ENCODE measurements around the gene NRIP3. TPM values are rescaled to one million over a fixed set of nuclear protein-coding genes. Genes with fewer than 3 reads are reported as not detected.

Gene NRIP3
- total and polyA plus RNA-seq, 11 donors, result 0.23 to 3.4 (median 0.58) TPM

GRCh38 chr11:9039863-9040262 is 36.1 kb upstream of the NRIP3 start:
- no peak for TF ChIP-seq POLR2A (IDR thresholded peaks at IDR 0.05)
- TF ChIP-seq, protein P1, sequence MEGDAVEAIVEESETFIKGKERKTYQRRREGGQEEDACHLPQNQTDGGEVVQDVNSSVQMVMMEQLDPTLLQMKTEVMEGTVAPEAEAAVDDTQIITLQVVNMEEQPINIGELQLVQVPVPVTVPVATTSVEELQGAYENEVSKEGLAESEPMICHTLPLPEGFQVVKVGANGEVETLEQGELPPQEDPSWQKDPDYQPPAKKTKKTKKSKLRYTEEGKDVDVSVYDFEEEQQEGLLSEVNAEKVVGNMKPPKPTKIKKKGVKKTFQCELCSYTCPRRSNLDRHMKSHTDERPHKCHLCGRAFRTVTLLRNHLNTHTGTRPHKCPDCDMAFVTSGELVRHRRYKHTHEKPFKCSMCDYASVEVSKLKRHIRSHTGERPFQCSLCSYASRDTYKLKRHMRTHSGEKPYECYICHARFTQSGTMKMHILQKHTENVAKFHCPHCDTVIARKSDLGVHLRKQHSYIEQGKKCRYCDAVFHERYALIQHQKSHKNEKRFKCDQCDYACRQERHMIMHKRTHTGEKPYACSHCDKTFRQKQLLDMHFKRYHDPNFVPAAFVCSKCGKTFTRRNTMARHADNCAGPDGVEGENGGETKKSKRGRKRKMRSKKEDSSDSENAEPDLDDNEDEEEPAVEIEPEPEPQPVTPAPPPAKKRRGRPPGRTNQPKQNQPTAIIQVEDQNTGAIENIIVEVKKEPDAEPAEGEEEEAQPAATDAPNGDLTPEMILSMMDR (IDR thresholded peaks at IDR 0.05), result no peak
- Histone ChIP-seq H3K27ac (no peak overlapping the region), H3K4me3 (no peak overlapping the region), H3K27me3 (no peaks in the 10 kb centered on the region), H3K9me3 (no peaks in the 10 kb centered on the region), H3K4me1 (peaks cover 0 to 5% (median 0%) of the 10 kb centered on the region in 12 donors), H3K36me3 (no peaks in the 10 kb centered on the region)
- DNase-seq (no peak), ATAC-seq (no peak)
- intact Hi-C loops (cut with DNase I), result loop anchor here in 1 of 10 donors (10.0 kb wide), 1 partner anchor 835 kb away; no protein-coding TSS in a partner anchor
- WGBS, 4 donors, result 95 to 98% (median 97%) methylated on average over 19 of the region's 19 CpGs

- H3K9me3 ChIP-seq, result no peaks in the 10 kb centered on the region
- intact Hi-C loops (cut with DNase I), result loop anchor here in 1 of 10 donors (10.0 kb wide), 1 partner anchor 834 kb away; no protein-coding TSS in a partner anchor
- ATAC-seq (no peak), DNase-seq (no peak)
- H3K4me3 ChIP-seq, result no peak overlapping the region
- H3K27ac ChIP-seq, result peak overlapping the region in 1 of 12 donors; percentile 47
- no peak for TF ChIP-seq POLR2A (IDR thresholded peaks at IDR 0.05)
- TF ChIP-seq, protein P1 (IDR thresholded peaks at IDR 0.05), result no peak
- peaks cover 0 to 5% (median 0%) of the 10 kb centered on the region in 12 donors for H3K4me1 ChIP-seq
- no peaks in the 10 kb centered on the region for H3K36me3 ChIP-seq
- WGBS, 4 donors, result 90 to 96% (median 95%) methylated on average over 9 of the region's 9 CpGs
- H3K27me3 ChIP-seq, result no peaks in the 10 kb centered on the region
Measured at GRCh38 chr11:9039198-9039597, 35.4 kb upstream of the NRIP3 start.

GRCh38 chr11:9038541-9038940 is 34.7 kb upstream of the NRIP3 start:
- no peak for DNase-seq
- Histone ChIP-seq H3K9me3 (no peaks in the 10 kb centered on the region), H3K36me3 (no peaks in the 10 kb centered on the region), H3K4me3 (no peak overlapping the region), H3K27me3 (no peaks in the 10 kb centered on the region), H3K4me1 (peaks cover 0 to 5% (median 0%) of the 10 kb centered on the region in 12 donors), H3K27ac (peak overlapping the region in 1 of 12 donors; percentile 68)
- ATAC-seq, result peak in 1 of 4 donors; percentile 46
- TF ChIP-seq, protein P1 (IDR thresholded peaks at IDR 0.05), result no peak
- no peak for TF ChIP-seq POLR2A (IDR thresholded peaks at IDR 0.05)
- intact Hi-C loops (cut with DNase I), result loop anchor here in 1 of 10 donors (10.0 kb wide), 1 partner anchor 834 kb away; no protein-coding TSS in a partner anchor
- WGBS, 4 donors, result 94 to 97% (median 94%) methylated on average over 3 of the region's 3 CpGs

DNA sequence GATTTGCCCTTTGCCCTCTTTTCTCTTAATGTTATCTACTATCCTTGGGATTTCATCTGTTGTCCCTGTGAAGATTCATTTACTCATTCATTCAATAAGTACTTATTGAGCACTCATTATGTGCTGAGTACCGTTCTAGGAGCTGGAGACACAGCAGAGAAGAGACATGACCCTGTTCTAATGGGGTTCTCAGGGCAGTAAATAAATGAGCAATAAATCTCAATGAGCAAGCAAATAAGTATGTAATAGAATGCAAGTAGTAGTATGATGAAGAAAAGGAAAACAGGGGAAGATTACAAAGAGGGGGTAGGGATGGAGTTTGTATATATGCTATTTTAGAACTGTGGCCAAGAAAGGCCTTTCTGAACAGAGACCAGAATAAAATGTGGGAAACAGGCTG is 34.2 kb upstream of the NRIP3 start:
- H3K27me3 ChIP-seq, result no peaks in the 10 kb centered on the region
- no peak overlapping the region for H3K4me3 ChIP-seq
- 92 to 94% (median 93%) methylated on average over 1 of the region's 1 CpG for WGBS, 4 donors
- intact Hi-C loops (cut with DNase I), result loop anchor here in 1 of 10 donors (10.0 kb wide), 1 partner anchor 833 kb away; no protein-coding TSS in a partner anchor
- H3K9me3 ChIP-seq, result no peaks in the 10 kb centered on the region
- H3K27ac ChIP-seq, result peak overlapping the region in 1 of 12 donors; percentile 68
- no peak for DNase-seq
- no peak for ATAC-seq
- no peaks in the 10 kb centered on the region for H3K36me3 ChIP-seq
- no peak for TF ChIP-seq POLR2A (IDR thresholded peaks at IDR 0.05)
- TF ChIP-seq, protein P1 (IDR thresholded peaks at IDR 0.05), result no peak
- H3K4me1 ChIP-seq, result peaks cover 0 to 5% (median 0%) of the 10 kb centered on the region in 12 donors

All from heart left ventricle (tissue), 16 donors.